K562 (cell line): ENCODE data around the gene RHOV. TPM values are rescaled to one million over a fixed set of nuclear protein-coding genes. Genes with fewer than 3 reads are reported as not detected.
A peak's percentile ranks its signal among the peaks of the same experiment; 100 is the strongest.

ENCODE experiments used
- ARNT ChIP-seq, 2 experiments: fragments of 450-650 bp; IDR thresholded peaks; 2 replicates each; pipeline ENCODE4 v1.6.1; 2016; ENCODE audit warnings: mild to moderate bottlenecking in 1 of 2
- ATF1 ChIP-seq, 2 experiments: fragments of 450-650 bp in 1 of 2; IDR thresholded peaks; 2 replicates each; pipeline ENCODE4 v1.6.1; 2016; ENCODE audit warnings: missing compliant biosample characterization in 1 of 2, missing genetic modification characterization in 1 of 2
- CREB3L1 ChIP-seq: fragments of 450-650 bp; IDR thresholded peaks from 2 replicates; pipeline ENCODE4 v1.6.1; 2014; ENCODE audit warnings: low read depth, mild to moderate bottlenecking, moderate library complexity, borderline replicate concordance
- ELF1 ChIP-seq: fragments of 200-800 bp; sonication (Bioruptor generic); IDR thresholded peaks from 2 replicates; pipeline ENCODE4 v1.6.1; 2016; ENCODE audit warnings: missing genetic modification characterization, missing compliant biosample characterization
- GTF2E2 ChIP-seq: fragments of 200-800 bp; sonication (Bioruptor generic); IDR thresholded peaks from 2 replicates; pipeline ENCODE4 v1.6.1; 2016; ENCODE audit warnings: missing genetic modification characterization, missing compliant biosample characterization
- HDAC3 ChIP-seq: fragments of 450-650 bp; IDR thresholded peaks from 2 replicates; pipeline ENCODE4 v1.6.1; 2018; ENCODE audit warnings: borderline replicate concordance, mild to moderate bottlenecking, moderate library complexity; ENCODE audit not compliant: partially characterized antibody
- MED1 ChIP-seq: sonication (generic); formaldehyde crosslinking; IDR thresholded peaks from 2 replicates; pipeline ENCODE4 v1.8.1; 2023; ENCODE audit warnings: missing genetic modification reagents, borderline replicate concordance
- RAD21 ChIP-seq, 2 experiments: fragments of 250-450 bp in 1 of 2; fragments of 450-650 bp in 1 of 2; sonication (Bioruptor Pico) in 1 of 2; formaldehyde crosslinking in 1 of 2; IDR thresholded peaks in 1 of 2; conservative IDR thresholded peaks in 1 of 2; 2 replicates each; pipeline versions ENCODE4 v1.4.0 to v1.8.0; 2020 to 2022; ENCODE audit warnings: mild to moderate bottlenecking in 2 of 2, moderate library complexity in 1 of 2
- SMARCE1 ChIP-seq: fragments of 450-650 bp; IDR thresholded peaks from 2 replicates; pipeline ENCODE4 v1.7.1; 2016; ENCODE audit warnings: mild to moderate bottlenecking
- STAT6 ChIP-seq: sonication (generic); formaldehyde crosslinking; IDR thresholded peaks from 2 replicates; pipeline ENCODE4 v1.8.1; 2023; ENCODE audit warnings: mild to moderate bottlenecking, missing genetic modification reagents
- TSC22D4 ChIP-seq: fragments of 450-650 bp; IDR thresholded peaks from 2 replicates; pipeline ENCODE4 v1.6.1; 2016; ENCODE audit warnings: missing genetic modification characterization, missing biosample characterization, control low read depth
- ZNF143 ChIP-seq: sonication (generic); formaldehyde crosslinking; IDR thresholded peaks from 2 replicates; pipeline ENCODE4 v1.9.0; 2022; ENCODE audit warnings: mild to moderate bottlenecking, missing genetic modification reagents
- ZNF263 ChIP-seq: sonication (generic); formaldehyde crosslinking; IDR thresholded peaks from 2 replicates; pipeline ENCODE4 v1.8.0; 2022; ENCODE audit warnings: mild to moderate bottlenecking, missing genetic modification reagents, borderline replicate concordance
- polyA plus RNA-seq, 8 experiments: library from polyadenylated mRNA; depleted of rRNA in 4 of 8; stranded (reverse) in 5 of 8; unstranded in 3 of 8; fragments of >200 nt; fragmentation: Nextera tagmentation in 2 of 8; fragmentation: Illumina TruSeq in 1 of 8; extraction: Ambion mirVana in 2 of 8; extraction: Trizol in 1 of 8; gene quantifications; 2 replicates each; pipeline versions ENCODE4 v1.2.1 to v1.2.3, GENCODE V29; 2011 to 2014; ENCODE audit warnings: inconsistent platforms in 1 of 8, missing spikeins in 1 of 8
- total RNA-seq, 7 experiments: library from RNA; depleted of rRNA in 6 of 7; stranded (reverse); fragments of >200 nt in 6 of 7; fragmentation: Illumina TruSeq in 2 of 7; extraction: Trizol in 2 of 7; gene quantifications; 2 replicates each; pipeline versions ENCODE4 v1.2.1 to v1.2.3, GENCODE V29; 2011 to 2021; ENCODE audit warnings: low replicate concordance in 1 of 7

The RHOV gene
- total and polyA plus RNA-seq, 9 of the 15 experiments (the other 6 are each of a cell fraction or from before 2014, with no cell fraction given) = 0.08 to 2.0 (median 1.1) TPM

GRCh38 chr15:40894681-40895448 lies 20.8 kb upstream of the RHOV start (continued):
- TF ChIP-seq RAD21 (CRISPR knock-in tag; conservative IDR thresholded peaks at IDR 0.05 in 1 of 2, IDR thresholded peaks at IDR 0.05 in 1 of 2) (peak; percentile 1 to 19; a peak in 1 of 4 replicates), ELF1 (tag) (peak; percentile 86), ZNF143 (CRISPR knock-in tag) (no peak), STAT6 (CRISPR knock-in tag) (0 out of 2 replicates have a peak, but pooled peaks have one; percentile 31), MED1 (no peak), ZNF263 (CRISPR knock-in tag) (no peak; the same call in 1 of the 2 replicates), TSC22D4 (no peak), SMARCE1 (peak; percentile 60), GTF2E2 (tag) (no peak), ATF1 (CRISPR knock-in tag; IDR thresholded peaks at IDR 0.05) (no peak), ATF1 (tag; IDR thresholded peaks at IDR 0.05) (no peak), HDAC3 (no peak), CREB3L1 (no peak; the same call in 1 of the 2 replicates), ARNT (IDR thresholded peaks at IDR 0.05) (no peak)
